ENCODE data around the gene GOLM1.

DNA sequence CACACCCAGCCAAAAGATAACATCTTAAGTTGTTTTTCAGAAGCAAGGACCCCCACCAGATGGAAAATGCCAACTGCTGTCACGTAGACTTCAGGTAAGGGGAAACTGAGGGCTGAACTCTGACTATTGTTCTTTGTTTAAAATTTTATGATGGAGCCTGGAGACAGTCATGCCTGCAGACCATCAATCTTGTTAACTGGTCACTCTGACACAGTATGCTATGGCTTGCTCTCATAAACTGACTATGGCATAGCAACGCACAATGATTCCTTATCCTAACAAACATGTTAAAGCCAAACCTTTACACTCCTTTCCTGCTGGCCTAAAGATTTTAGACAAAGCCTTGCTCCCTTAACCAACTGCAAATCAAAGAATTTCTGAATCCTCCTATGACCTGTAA is 43.6 kb upstream of the GOLM1 start:
- no peak for TF ChIP-seq EZH2 (IDR thresholded peaks at IDR 0.05)
- TF ChIP-seq POLR2AphosphoS5 (IDR thresholded peaks at IDR 0.05; ENCODE audit: borderline replicate concordance, low read depth, low read length) = no peak
- no peak for TF ChIP-seq FOXP2 (optimal IDR thresholded peaks at IDR 0.05; ENCODE audit: control extremely low read depth, extremely low read length, insufficient read depth)
